Endodermal cell (in vitro differentiated cells): ENCODE data around the gene PANX1. TPM values are rescaled to one million over a fixed set of nuclear protein-coding genes. Genes with fewer than 3 reads are reported as not detected.

ENCODE experiments used
- DNase-seq: peaks from one replicate; pipeline ENCODE4 v3.0.0-alpha.2; 2017
- H3K27ac ChIP-seq: 2 replicates; pipeline ENCODE4 v1.5.1; 2013; ENCODE audit warnings: mild to moderate bottlenecking, low read depth, low read length, moderate library complexity
- H3K27me3 ChIP-seq: 2 replicates; pipeline ENCODE4 v1.6.1; 2013; ENCODE audit warnings: mild to moderate bottlenecking, low read length, moderate library complexity; ENCODE audit not compliant: insufficient read depth, control insufficient read depth, poor library complexity, severe bottlenecking
- H3K36me3 ChIP-seq: 2 replicates; pipeline ENCODE4 v1.7.0; 2013; ENCODE audit warnings: mild to moderate bottlenecking, low read length, moderate library complexity; ENCODE audit not compliant: control insufficient read depth, insufficient read depth
- H3K4me1 ChIP-seq: one replicate; pipeline ENCODE4 v1.7.0; 2013; ENCODE audit warnings: low read length; ENCODE audit not compliant: control insufficient read depth, insufficient read depth
- H3K4me3 ChIP-seq: 2 replicates; pipeline ENCODE4 v1.5.1; 2013; ENCODE audit warnings: mild to moderate bottlenecking, low read length, moderate library complexity
- H3K9ac ChIP-seq: 2 replicates; pipeline ENCODE4 v1.6.1; 2013; ENCODE audit warnings: mild to moderate bottlenecking, low read length, moderate library complexity; ENCODE audit not compliant: poor library complexity, severe bottlenecking; ENCODE audit errors: extremely low read depth
- H3K9me3 ChIP-seq: 2 replicates; pipeline ENCODE4 v1.6.1; 2013; ENCODE audit warnings: mild to moderate bottlenecking, low read length, moderate library complexity; ENCODE audit not compliant: control insufficient read depth
- H3K27ac Mint-ChIP-seq: 2 replicates; pipeline ENCODE4 v1.8.0; 2020; ENCODE audit warnings: mixed read lengths
- H3K27me3 Mint-ChIP-seq: 2 replicates; pipeline ENCODE4 v1.8.0; 2021; ENCODE audit warnings: mild to moderate bottlenecking, mixed read lengths; ENCODE audit not compliant: insufficient read depth
- H3K36me3 Mint-ChIP-seq: 2 replicates; pipeline ENCODE4 v1.8.0; 2020; ENCODE audit warnings: low read depth, mixed read lengths
- H3K4me1 Mint-ChIP-seq: 2 replicates; pipeline ENCODE4 v1.8.0; 2020; ENCODE audit warnings: mixed read lengths
- H3K4me3 Mint-ChIP-seq: 2 replicates; pipeline ENCODE4 v1.8.0; 2020; ENCODE audit warnings: mild to moderate bottlenecking, moderate library complexity, mixed read lengths
- H3K9me3 Mint-ChIP-seq: 2 replicates; pipeline ENCODE4 v1.8.0; 2020; ENCODE audit warnings: mild to moderate bottlenecking, mixed read lengths
- WGBS, 2 experiments: methylation state at CpG; one replicate each; pipeline versions ENCODE4 v1.1.5 to v1.1.7; 2013; ENCODE audit warnings: missing lambda C conversion rate in 2 of 2, mixed read lengths in 1 of 2; ENCODE audit not compliant: insufficient coverage in 1 of 2, insufficient read length in 1 of 2; 5-methylcytosine and 5-hydroxymethylcytosine counted together
- total RNA-seq, 2 donors: library from RNA; stranded (reverse); fragmentation: NEBNext Ultra II Directional in 1 of 2; extraction: Animal tissue kit (Norgen Biotek cat#: 25700) in 1 of 2; gene quantifications; 2 replicates in 1 of 2; 3 replicates in 1 of 2; pipeline ENCODE4 v1.2.1, GENCODE V29; 2021
- TF ChIP-seq, protein P1 (sequence below): fragments of 200-600 bp; sonication (generic); conservative IDR thresholded peaks from 2 replicates; pipeline ENCODE4 v1.5.0; 2021; ENCODE audit warnings: antibody characterized with exemption, mild to moderate bottlenecking

The PANX1 gene
- total RNA-seq, 2 donors from 2014 or later, result 19.4 to 21.0 TPM

DNA sequence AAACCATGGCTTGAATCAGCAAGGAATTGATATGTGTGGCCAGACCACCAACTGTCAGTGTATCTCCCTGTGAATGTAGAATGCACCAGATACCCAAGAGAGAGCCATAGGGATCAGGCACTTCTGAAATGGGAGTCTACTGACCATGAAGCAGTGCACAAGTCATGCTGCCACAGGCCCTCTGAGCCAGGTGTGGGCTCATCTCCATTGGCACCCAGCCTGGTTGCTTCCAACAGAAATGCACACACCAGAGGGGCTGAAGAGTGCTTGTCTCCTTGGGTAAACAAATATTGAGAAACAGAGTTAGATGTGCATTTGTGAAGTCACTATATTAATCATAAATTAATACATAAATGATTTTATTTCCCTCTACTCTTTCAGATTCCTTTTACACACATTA, 28.4 kb upstream of the PANX1 start:
- no peak overlapping the region for H3K27ac ChIP-seq
- no peaks in the 10 kb centered on the region for H3K4me1 Mint-ChIP-seq

GRCh38 chr11:94103471-94103870, 25.2 kb upstream of the PANX1 start:
- H3K36me3 ChIP-seq, result no peaks in the 10 kb centered on the region
- peaks cover 3% of the 10 kb centered on the region for H3K36me3 Mint-ChIP-seq
- TF ChIP-seq, protein P1, sequence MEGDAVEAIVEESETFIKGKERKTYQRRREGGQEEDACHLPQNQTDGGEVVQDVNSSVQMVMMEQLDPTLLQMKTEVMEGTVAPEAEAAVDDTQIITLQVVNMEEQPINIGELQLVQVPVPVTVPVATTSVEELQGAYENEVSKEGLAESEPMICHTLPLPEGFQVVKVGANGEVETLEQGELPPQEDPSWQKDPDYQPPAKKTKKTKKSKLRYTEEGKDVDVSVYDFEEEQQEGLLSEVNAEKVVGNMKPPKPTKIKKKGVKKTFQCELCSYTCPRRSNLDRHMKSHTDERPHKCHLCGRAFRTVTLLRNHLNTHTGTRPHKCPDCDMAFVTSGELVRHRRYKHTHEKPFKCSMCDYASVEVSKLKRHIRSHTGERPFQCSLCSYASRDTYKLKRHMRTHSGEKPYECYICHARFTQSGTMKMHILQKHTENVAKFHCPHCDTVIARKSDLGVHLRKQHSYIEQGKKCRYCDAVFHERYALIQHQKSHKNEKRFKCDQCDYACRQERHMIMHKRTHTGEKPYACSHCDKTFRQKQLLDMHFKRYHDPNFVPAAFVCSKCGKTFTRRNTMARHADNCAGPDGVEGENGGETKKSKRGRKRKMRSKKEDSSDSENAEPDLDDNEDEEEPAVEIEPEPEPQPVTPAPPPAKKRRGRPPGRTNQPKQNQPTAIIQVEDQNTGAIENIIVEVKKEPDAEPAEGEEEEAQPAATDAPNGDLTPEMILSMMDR, result no peak
- H3K9me3 ChIP-seq, result peaks cover 7% of the 10 kb centered on the region
- no peak overlapping the region for H3K4me3 ChIP-seq
- DNase-seq, result no peak
- peaks cover 28% of the 10 kb centered on the region for H3K9me3 Mint-ChIP-seq
- H3K4me1 Mint-ChIP-seq, result peaks cover 5% of the 10 kb centered on the region
- WGBS, 2 experiments, result 88% methylated on average over 1 of the region's 1 CpG; no CpG with 5 or more reads in 1 of the 2 experiments
- H3K27ac Mint-ChIP-seq, result no peak overlapping the region
- no peak overlapping the region for H3K4me3 Mint-ChIP-seq
- no peaks in the 10 kb centered on the region for H3K4me1 ChIP-seq
- no peaks in the 10 kb centered on the region for H3K27me3 ChIP-seq
- H3K27ac ChIP-seq, result no peak overlapping the region
- H3K27me3 Mint-ChIP-seq, result no peaks in the 10 kb centered on the region
- no peak overlapping the region for H3K9ac ChIP-seq

More for the DNA sequence above, 28.4 kb upstream of the PANX1 start:
- Histone ChIP-seq H3K9ac (no peak overlapping the region), H3K9me3 (peaks cover 7% of the 10 kb centered on the region), H3K4me3 (no peak overlapping the region), H3K4me1 (no peaks in the 10 kb centered on the region), H3K36me3 (no peaks in the 10 kb centered on the region), H3K27me3 (no peaks in the 10 kb centered on the region)
- DNase-seq, result no peak
- H3K27me3 Mint-ChIP-seq, result peaks cover 4% of the 10 kb centered on the region
- H3K27ac Mint-ChIP-seq, result no peak overlapping the region
- TF ChIP-seq, protein P1, result no peak
- peaks cover 33% of the 10 kb centered on the region for H3K9me3 Mint-ChIP-seq
- H3K4me3 Mint-ChIP-seq, result no peak overlapping the region
- peaks cover 3% of the 10 kb centered on the region for H3K36me3 Mint-ChIP-seq

DNA sequence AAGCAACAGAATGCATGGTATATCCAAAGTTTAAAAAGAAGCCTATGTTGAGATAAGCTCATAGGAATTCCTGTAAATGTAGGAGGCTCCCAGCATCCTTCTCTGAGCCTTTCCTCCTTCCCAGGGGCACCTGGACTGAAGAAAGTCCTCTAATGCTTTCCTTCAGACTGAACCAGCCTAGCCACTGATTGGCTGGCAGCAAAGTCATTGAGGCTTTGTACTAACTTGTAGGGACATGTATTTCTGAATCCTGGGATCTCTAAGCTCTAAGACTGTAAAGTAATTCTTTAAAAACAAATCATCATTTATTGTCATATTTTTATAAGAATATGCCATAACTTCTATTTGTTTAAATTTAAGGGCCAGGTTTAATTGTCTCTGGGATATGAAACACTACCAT, 23.9 kb upstream of the PANX1 start:
- Histone ChIP-seq H3K27ac (no peak overlapping the region), H3K4me3 (no peak overlapping the region), H3K9ac (no peak overlapping the region), H3K27me3 (no peaks in the 10 kb centered on the region), H3K4me1 (no peaks in the 10 kb centered on the region), H3K9me3 (peaks cover 7% of the 10 kb centered on the region), H3K36me3 (no peaks in the 10 kb centered on the region)
- DNase-seq, result no peak
- Mint-ChIP-seq H3K4me3 (no peak overlapping the region), H3K27ac (no peak overlapping the region), H3K4me1 (peaks cover 5% of the 10 kb centered on the region), H3K27me3 (peaks cover 2% of the 10 kb centered on the region), H3K9me3 (peaks cover 16% of the 10 kb centered on the region), H3K36me3 (peaks cover 2% of the 10 kb centered on the region)
- TF ChIP-seq, protein P1, result no peak
